ENCODE results near the gene NAT9. TPM values are rescaled to one million over a fixed set of nuclear protein-coding genes. Genes with fewer than 3 reads are reported as not detected.

NAT9 gene
- total RNA-seq, 1 experiment from 2014 or later = 18.5 TPM

GRCh38 chr17:74728702-74729075 lies 47.5 kb downstream of the NAT9 start:
- no peak for DNase-seq (ENCODE audit: low read depth)

- DNase-seq (ENCODE audit: low read depth) = no peak
Observed at GRCh38 chr17:74728033-74728701, 48.0 kb downstream of the NAT9 start.

GRCh38 chr17:74725111-74725510 lies 51.0 kb downstream of the NAT9 start:
- DNase-seq (ENCODE audit: low read depth) = no peak

GRCh38 chr17:74723891-74724290 lies 52.3 kb downstream of the NAT9 start:
- DNase-seq (ENCODE audit: low read depth) = no peak

GRCh38 chr17:74722782-74723181 lies 53.4 kb downstream of the NAT9 start:
- no peak for DNase-seq (ENCODE audit: low read depth)

Other genes with a start within 250 kb of the NAT9 start
- not detected in 2 replicates for gene CD300LB, start 244.9 kb downstream of the NAT9 start, total RNA-seq (2014; rRNA removed; shearing (Covaris generic))
- 0.84 TPM in 1 of 2 replicates, not detected in the other for gene CD300C, start 230.2 kb downstream of the NAT9 start, total RNA-seq (2014; rRNA removed; shearing (Covaris generic))
- gene CD300H, start 208.8 kb downstream of the NAT9 start, total RNA-seq (2014; rRNA removed; shearing (Covaris generic)) = not detected in 2 replicates
- not detected in 2 replicates for gene CD300LD, start 184.1 kb downstream of the NAT9 start, total RNA-seq (2014; rRNA removed; shearing (Covaris generic))
- not detected in 2 replicates for gene CD300E, start 152.6 kb downstream of the NAT9 start, total RNA-seq (2014; rRNA removed; shearing (Covaris generic))
- gene CD300LF, start 63.4 kb downstream of the NAT9 start, total RNA-seq (2014; rRNA removed; shearing (Covaris generic)) = not detected in 2 replicates
- not detected in 2 replicates for gene RAB37, start 39.1 kb downstream of the NAT9 start, total RNA-seq (2014; rRNA removed; shearing (Covaris generic))
- gene NHERF1, start 27.7 kb downstream of the NAT9 start, total RNA-seq (2014; rRNA removed; shearing (Covaris generic)) = 63.1 and 80.7 TPM in 2 replicates
- 0.02 TPM in 1 of 2 replicates, not detected in the other for gene GRIN2C, start 83.5 kb upstream of the NAT9 start, total RNA-seq (2014; rRNA removed; shearing (Covaris generic))
- 4.6 and 6.5 TPM in 2 replicates for gene FDXR, start 96.6 kb upstream of the NAT9 start, total RNA-seq (2014; rRNA removed; shearing (Covaris generic))
- gene FADS6, start 117.3 kb upstream of the NAT9 start, total RNA-seq (2014; rRNA removed; shearing (Covaris generic)) = not detected in 2 replicates
- gene USH1G, start 146.9 kb upstream of the NAT9 start, total RNA-seq (2014; rRNA removed; shearing (Covaris generic)) = not detected in 2 replicates
- gene OTOP2, start 147.9 kb upstream of the NAT9 start, total RNA-seq (2014; rRNA removed; shearing (Covaris generic)) = not detected in 2 replicates
- not detected in 2 replicates for gene OTOP3, start 159.6 kb upstream of the NAT9 start, total RNA-seq (2014; rRNA removed; shearing (Covaris generic))
- 0.39 TPM in 1 of 2 replicates, not detected in the other for gene HID1, start 196.4 kb upstream of the NAT9 start, total RNA-seq (2014; rRNA removed; shearing (Covaris generic))
- gene CDR2L, start 211.3 kb upstream of the NAT9 start, total RNA-seq (2014; rRNA removed; shearing (Covaris generic)) = 7.0 and 13.6 TPM in 2 replicates
- 55.7 and 65.0 TPM in 2 replicates for gene MRPL58, start 236.3 kb upstream of the NAT9 start, total RNA-seq (2014; rRNA removed; shearing (Covaris generic))